Measurements from ENCODE around the gene CD300LG.
"Not testable (repeated sequence)": the region's sequence is repeated elsewhere in the genome, so short reads cannot be mapped to it uniquely, and the experiment has no call there.

CD300LG gene

DNA sequence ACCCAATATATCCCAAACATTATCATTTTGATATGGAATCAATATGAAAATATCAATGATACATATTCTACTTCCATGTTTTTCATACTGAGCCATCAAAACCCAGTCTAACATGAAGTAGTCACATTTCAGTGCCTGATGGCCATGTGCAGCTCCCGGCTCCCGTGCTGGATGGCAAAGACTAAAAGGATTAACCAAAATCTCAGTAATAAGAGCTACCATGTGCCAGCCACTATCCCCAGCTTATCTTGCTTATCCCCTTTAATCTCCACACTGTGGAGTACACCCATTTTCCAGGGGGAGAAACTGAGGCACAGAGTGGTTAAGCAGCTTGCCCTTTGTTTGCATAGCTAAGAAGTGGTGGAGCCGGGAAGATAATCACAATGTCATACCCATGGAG is 9.2 kb downstream of the CD300LG start:
- DNase-seq = no peak

DNA sequence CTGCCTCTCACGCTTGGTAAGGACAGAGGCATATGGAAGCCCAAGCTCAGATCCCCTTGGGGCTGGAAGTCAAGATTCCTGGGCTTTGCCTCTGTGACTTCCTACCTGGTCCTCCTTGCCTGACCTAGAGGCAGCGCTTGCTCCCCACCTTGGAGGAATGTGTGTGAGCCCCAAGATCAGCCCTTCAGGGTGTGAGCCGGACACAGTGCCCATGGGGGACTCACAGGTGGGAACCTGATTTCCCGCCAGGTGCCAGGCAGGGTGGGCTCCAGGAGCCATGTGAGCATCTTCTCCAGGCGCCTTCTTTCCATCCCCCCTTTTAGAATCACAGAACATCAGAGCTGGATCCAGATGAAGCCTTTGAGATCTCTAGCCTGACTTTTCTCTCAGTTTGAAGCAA is 10.2 kb downstream of the CD300LG start:
- no peak for DNase-seq

DNA sequence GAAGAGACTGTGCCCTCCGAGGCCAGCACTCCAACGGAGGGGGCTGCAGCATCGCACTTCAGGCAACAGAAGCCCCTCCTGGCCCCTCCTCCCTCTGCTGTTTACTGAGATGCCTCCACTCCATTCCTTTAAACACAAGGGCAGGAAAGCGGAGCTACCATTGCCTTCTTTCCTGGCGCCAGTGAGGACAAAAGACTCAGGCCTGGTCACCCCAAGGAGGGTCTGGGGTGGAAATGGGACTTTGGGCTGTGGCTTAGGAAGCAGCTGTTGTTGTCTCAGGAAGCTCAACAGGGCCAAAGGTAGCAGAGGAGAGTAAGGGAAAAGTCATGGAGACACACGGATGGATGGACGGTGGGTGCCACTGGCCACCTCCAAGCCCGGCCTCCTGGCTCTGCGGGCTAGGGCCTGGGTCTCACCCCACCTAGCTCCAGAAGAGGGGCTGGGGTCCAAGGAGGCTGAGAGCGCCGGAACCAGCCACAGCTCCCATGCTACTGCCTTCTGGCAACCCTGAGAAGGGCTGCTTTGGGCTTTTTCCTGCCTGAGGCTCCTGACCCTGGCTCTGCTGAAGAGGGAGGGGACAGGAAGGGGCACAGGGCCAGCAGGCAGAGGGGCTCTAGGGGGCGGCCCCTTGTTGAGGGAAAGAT is 11.1 kb downstream of the CD300LG start:
- no peak for DNase-seq

DNA sequence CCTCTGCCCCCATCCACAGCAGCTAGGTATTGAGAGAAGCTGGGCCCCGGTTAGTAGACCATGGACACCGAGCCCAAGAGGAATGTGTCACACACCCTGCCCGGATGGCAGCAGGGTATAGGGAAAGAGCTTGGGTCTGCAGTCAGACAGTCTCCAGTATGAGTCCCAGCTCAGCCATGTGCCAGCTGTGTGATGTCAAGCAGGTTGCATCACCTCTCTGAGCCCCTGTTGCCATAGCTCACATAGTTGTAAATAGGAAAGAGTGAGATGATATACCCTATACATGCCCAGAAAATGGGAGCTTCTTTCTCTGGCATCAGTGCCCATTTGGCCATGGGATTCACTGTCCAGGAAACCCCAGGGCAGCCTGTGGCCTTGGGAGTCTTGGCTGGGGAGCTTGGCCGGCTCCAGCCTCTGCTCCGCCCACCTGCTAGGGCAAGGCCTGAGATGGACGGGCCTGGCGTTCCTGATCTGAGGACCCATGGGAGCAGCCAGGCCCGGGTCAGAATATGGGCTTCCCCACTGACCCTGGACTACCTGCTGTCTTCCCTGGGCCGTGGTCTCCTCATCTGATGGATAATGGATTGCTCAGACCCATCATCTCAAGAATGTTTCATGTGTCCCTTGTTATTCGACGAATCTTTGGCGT is 13.2 kb downstream of the CD300LG start:
- DNase-seq = no peak

DNA sequence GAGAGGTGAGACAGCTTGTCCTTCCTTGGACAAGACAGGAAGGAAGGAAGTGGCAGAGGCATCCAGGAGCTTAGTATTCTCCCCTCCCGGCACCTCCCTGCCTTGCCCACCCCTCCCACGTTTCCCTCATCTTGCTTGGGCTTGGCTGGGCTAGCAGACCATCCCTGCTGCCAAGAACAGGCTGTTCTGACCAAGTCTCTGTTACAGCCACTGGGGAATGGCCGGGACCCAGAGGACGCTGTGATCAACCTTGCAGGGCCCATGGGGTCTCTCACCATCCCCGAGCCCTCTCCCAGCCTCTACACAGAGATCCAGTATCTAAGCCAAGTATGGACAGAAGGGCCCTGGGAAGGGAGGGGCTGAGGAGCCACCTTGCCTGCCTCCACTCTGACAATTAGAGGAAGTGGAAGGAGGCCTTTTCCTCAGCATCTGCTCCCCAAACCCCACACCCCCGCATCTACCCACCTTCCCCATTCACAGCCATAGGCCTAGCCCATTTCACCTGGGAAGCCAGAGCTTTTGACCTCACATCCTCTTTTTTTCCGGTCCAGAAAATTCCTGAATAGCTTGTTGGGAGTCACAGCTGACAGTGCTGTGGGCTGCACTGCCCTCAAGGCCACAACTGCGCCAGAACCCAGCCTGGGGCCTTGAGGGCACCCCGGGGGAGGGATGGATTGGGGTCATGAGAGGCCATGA is 14.1 kb downstream of the CD300LG start:
- no peak for DNase-seq

DNA sequence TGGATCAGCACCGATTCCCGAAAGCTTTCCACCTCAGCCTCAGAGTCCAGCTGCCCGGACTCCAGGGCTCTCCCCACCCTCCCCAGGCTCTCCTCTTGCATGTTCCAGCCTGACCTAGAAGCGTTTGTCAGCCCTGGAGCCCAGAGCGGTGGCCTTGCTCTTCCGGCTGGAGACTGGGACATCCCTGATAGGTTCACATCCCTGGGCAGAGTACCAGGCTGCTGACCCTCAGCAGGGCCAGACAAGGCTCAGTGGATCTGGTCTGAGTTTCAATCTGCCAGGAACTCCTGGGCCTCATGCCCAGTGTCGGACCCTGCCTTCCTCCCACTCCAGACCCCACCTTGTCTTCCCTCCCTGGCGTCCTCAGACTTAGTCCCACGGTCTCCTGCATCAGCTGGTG is 15.0 kb downstream of the CD300LG start:
- DNase-seq = no peak

DNA sequence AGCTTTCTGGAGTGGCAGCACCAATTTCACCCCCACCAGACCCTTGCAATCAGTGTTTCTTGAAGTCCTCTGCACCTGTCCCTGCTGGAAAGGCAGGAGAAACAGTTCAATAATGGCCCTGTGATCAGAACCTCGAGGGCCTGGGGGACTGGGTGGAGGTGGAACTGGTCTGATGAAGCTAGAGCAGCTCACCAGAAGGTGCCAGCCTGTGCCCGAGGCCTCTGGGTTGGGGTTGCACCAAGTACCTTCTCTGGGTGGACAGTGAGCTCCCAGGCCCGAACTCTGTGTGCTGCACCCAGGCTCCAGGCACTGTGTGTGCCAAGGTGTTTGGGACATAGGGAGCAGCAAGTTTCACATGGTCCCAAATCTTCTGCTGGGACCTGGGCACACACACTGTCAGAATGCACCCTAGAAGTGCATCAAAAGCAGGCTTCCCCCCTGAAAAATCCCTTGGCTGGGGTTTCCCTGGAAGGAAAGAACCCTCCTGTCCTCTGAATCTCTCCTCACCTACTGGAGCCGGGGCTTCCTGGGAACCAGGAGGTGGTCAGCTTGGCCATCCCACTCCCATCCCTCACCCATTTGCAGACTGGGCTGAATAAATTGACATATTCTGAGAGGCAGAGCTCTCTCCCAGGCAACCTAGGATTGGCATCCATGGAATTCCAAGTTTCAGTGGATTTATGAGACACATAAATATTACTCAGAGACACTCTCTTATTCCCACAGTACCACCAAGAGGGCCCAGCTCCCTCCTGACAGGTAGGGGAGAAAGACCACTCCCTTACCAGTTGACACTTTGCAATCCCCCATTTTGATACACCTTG is 17.4 kb downstream of the CD300LG start:
- no peak for DNase-seq

DNA sequence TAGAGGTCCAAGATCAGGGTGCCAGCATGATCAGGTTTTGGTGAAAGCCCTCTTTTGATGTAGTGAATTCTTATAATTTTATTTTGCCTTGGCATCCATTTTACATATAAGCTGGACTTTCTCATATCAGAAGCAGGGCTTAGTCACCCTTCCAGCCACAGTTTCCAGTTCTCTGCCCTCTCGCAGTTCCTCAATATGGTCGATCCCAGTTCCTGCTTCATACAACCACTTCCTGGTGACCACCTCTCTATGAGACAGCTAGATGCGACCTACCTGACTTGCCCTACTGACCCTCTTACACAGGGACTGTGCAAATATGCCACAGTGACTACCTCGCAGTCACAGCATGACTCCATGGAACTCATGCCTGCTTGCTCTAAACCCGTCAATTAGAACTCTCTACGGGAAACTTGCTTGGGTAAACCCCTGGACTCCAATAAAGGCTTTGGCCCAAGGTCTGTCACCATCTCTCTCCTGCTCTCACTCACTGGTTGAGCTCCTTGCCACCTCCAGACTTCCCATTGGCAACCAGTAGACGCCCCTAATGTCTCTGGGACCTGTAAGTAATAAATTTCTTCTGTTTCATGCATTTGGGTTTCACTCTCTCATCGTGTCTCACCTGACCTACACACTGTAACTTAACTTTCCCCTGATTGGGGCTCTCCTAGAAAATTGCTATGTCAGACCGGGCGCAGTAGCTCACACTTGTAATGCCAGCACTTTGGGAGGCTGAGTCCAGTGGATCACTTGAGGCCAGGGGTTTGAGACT is 21.4 kb downstream of the CD300LG start:
- no peak for DNase-seq

DNA sequence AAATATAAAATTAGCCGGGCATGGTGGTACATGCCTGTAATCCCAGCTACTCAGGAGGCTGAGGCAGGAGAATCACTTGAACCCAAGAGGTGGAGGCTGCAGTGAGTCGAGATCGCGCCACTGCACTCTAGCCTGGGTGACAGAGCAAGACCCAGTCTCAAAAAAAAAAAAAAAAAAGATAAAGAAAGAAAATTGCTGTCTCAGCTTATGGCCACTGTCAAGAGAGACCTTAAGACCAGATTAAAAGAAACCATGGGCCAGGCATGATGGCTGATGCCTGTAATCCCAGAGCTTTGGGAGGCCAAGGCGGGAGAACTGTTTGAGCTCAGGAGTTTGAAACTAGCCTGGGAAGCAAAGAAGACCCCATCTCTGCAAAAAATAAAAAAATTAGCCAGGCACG is 22.1 kb downstream of the CD300LG start:
- DNase-seq = not testable (repeated sequence)

DNA sequence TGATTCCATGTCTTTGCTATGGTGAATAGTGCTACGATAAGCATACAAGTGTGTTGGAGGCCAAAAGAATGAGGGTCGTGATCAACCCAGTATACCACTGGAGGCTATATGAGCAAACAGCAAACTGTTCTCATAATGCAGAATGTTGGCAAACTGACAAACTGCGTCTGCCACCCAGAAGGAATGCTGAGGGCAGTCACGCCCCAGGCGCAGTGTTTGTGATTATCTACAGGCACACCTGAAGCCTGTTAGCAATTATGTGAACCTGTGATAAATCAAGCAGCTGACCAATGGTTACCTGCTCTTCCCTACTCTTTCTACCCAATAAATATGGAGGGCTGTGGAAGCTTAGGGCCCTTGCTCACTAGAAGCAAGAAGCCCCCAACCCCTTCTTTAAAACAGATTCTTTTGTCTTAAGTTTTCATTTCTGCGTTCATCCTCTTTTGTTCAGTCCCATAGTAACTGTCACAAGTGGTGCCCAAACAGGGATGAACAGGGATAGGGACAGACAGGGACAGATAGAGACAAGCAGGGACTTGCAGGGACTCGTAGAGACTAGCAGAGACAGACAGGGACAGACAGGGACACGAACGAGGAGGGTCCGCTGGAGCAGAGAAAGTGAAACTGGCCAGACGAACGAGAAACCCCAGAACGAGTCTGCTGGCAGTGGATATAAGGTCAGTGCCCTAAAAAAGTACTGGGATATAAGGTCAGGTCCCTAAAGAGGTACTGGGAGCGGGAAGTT is 25.1 kb downstream of the CD300LG start:
- peak; percentile 11 for DNase-seq

DNA sequence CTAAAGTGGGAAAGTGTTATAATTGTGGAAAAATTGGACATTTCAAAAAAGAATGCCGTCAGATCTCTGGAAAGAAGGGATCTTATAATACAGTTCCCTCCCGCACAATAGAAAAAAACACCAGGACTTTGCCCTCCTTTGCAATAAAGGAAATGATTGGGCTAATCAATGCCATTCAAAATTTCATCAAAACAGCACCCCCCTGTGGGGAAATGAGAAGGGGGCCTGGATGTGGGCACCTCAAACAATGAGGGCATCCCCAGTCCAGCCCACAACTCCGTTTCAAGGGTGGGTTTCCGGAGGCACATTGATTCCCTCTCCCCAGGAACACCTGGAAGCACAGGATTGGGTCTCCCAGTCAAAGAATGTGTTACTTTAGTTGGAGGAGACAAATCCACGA is 26.1 kb downstream of the CD300LG start:
- DNase-seq = no peak

DNA sequence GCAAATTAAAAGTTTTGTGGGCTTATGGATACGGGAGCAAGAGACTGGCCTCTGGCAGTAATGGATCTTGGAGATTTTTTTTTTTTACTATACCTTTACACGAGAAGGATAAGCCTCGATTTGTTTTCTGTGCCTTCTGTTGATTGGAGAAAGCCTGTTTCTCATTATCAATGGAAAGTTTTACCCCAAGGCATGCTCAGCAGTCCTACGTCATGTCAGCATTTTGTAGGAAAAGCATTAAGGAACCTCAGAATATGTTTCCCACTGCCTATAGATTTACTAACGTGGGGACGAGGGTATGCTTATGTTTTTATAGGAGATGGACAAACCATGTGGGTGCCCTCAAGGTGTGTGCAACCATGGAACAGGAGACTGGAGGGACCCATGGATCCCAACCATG is 26.8 kb downstream of the CD300LG start:
- DNase-seq = no peak

DNA sequence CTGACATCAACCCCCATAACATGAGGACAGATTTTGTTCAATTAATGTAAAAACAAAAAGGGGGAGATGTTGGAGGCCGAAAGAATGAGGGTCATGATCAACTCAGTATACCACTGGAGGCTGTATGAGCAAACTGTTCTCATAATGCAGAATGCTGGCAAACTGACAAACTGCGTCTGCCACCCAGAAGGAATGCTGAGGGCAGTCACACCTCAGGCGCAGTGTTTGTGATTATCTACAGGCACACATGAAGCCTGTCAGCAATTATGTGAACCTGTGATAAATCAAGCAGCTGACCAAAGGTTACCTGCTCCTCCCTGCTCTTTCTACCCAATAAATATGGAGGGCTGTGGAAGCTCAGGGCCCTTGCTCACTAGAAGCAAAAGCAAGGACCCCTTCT is 27.3 kb downstream of the CD300LG start:
- DNase-seq = no peak

DNA sequence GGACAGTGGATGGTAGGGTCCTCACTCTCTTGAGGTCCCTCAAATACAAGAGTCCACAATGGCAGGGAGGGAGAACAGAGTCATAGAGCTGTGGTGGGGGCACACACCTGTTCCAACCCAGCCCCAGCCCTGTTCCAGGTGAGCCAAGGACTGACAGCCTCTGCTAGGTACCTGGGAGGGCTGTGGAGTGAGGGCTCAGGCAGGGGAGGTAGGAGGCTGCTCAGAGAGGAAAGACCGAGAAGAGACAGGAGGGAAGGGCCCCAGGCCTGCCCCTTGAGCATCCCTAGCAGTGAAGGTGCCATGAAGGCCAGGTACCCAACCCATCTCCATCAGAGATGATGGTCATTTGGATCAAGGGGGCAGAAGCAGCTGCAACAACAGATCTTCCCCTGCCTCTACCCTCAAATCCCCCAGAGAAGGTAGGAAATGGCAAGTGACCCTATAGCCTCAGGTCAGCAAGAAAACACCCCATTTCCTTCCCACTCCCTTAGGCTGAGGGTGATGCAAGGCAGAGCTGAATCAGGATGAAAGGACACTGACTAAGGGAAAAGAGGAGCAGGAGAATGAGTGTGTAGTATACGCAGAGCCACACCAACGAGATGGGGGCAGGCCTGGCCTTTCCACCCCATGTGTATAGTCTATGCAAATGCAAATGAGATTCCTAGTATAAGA is 28.6 kb downstream of the CD300LG start:
- no peak for DNase-seq

DNA sequence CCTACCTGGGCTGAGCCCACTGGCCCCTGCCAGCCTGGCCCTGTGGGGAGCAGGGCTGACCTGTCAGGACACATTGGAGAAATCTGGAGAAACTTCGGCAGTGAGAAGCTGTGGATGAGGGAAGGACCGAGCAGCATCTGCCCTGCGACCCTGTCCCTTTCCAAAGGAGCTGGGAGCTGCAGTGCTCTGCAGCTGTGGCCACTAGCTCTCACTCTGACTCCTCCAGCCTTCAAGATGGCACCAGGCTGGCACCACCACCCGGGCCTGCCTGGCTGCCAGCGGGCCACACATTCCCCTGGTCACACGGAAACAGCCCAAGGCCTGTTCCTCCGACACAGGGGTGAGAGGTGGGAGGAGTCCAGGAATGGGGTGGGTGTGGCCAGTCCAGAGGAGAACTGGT is 30.1 kb downstream of the CD300LG start:
- DNase-seq = no peak

DNA sequence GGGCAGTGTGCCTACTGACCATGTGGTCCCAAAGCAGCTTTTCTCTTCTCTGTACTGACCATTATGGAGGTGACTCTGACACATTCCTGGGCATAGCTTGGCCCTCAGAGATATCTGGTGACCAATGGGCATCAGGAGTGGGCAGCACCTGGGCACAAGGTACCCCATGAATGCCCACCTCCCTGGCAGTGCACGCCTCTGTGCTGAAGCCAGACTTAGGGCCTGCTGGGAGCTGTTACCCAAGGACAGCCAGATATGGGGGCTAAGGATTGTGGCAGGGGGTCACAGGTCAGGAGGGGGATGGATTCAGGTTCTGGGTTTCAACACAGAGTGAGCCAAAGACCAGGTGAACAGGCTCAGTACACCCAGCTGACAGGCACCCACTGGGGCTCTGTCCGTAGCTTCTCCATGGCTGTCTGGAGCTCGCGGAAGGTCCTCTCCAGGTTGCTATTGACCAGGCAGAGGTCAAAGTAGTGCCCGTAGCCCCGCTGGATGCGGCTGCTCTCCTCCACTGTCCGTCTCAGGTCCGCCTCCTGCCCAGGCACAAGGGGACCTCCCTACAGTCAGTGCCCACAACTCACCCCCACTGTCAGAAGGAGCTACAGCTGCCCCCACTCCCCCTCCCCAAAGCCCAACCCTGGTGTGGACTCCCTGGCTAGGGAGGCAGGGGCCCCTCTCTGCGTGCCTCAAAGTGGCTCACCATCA is 30.6 kb downstream of the CD300LG start:
- no peak for DNase-seq

DNA sequence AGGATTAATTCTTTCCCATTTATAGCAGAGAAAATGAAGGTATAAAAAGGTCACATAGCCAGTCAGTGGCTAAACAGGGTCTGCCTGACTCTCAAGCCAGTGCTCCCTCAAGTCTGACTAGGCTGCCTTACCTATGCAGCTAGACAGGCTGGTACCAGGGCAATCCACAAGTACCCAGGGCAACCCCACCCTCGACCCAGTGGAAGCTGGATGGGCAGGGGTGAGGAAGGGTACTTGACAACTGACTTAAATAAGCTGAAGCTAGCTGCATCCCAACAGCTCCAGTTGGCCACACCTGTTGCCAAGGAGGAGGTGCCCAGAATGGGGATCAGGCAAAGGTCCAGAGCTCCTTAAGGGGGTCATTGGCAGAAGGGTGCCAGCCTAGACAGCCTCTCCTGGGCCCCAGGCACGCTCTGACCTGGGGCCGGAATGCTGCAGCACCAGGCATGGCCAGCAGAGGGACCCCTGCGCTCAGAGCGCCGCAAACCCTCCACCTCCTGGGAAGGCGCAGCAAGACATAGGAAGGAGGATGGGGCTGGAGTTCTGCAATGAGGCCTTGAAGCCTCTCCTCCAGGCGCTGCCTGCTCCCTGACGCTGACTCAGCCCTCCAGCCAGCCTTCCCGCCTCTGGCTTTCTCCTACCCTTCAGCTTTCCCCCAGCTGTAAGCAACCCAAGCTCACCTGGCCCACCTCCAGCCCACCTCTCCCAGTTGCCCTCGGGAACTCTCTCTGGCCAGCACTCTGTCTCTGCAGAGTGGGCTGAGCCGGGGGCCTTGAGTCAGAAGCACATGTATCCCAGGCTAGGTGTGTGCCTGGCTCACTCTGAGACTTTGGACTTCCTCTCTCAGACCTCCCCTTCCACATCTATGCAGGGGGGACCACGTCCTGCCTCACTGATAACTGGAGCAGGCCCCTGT is 31.5 kb downstream of the CD300LG start:
- DNase-seq = peak; percentile 87

DNA sequence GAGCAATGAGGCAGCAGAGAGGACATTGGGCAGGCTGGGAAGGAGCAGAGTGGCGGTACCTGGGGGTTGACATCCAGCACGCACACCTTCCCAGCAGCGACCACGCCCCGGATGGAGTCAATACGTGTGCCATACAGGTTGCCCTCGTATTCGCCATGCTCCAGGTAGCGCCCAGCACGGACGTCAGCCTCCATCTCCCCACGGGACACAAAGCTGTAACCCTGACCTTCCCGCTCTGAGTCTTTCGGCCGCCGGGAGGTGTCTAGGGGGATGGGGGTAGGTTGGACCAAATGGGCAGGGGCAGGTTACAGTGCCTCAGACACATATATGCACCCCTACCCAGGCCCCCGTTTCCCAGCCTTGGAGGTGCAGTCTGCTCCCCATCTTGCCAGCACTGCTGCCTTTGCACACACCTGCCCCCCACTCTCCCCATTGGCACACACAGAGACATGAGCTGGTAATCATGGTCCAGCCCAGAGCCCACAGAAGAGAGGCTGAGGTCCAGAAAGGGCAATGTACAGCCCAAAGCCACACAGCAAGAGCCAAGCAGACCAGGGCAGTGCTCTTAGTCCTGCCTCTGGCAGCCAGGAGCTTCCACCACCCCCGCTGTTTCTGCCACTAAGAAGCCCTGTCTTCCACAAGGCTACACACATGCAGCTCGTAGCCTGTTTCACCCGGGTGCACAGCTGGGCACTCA is 32.9 kb downstream of the CD300LG start:
- DNase-seq = no peak

DNA sequence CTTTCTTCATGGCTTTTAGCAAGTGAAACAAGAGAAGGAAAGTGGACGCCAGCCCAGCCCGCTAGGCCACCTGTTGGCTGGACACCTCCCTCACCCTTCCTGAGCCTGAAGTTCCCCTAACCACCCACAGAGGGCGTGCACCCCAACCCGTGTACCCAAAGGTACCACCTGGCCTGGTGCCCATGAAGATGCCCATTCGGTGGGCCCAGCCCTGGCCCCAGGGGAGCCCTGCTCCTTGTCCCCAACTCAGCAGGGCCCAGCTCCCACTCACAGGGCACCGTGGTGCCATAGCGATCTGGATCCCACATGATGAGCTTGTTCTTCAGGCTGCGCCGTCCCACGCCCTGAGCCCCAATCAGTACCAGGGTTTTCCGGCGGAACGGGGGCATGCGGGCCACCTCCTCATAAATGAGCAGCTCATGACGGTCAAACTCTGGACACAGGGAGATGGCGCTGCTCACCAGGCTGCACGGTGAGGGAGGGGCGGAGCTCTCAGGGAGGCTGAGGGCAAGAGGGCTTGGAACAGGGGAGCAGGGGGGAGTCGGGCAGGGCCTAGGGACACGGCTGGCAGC is 33.5 kb downstream of the CD300LG start:
- peak; percentile 41 for DNase-seq

Data from NCI-H226 (cell line).